Mesenchymal stem cell (in vitro differentiated cells and primary cell): ENCODE data around the gene HCRTR1.

ENCODE experiments used
- DNase-seq: peaks from one replicate; pipeline ENCODE4 v3.0.0-alpha.2; 2013
- H2AFZ ChIP-seq: one replicate; pipeline ENCODE4 v1.6.1; 2013; ENCODE audit warnings: low read depth, mild to moderate bottlenecking, control low read depth, inconsistent platforms, low read length, moderate library complexity
- H2AK5ac ChIP-seq: 2 replicates; pipeline ENCODE4 v1.6.1; 2013; ENCODE audit warnings: low read length, moderate library complexity, mild to moderate bottlenecking, inconsistent platforms; ENCODE audit not compliant: severe bottlenecking
- H2BK120ac ChIP-seq: one replicate; pipeline ENCODE4 v1.6.1; 2013; ENCODE audit warnings: low read depth, mild to moderate bottlenecking, inconsistent platforms, low read length, moderate library complexity
- H2BK12ac ChIP-seq, 2 experiments: one replicate each; pipeline ENCODE4 v1.6.1; 2013; ENCODE audit warnings: inconsistent platforms in 2 of 2, low read length in 2 of 2, mild to moderate bottlenecking in 2 of 2, moderate library complexity in 2 of 2, control low read depth in 1 of 2
- H2BK15ac ChIP-seq: one replicate; pipeline ENCODE4 v1.6.1; 2013; ENCODE audit warnings: mild to moderate bottlenecking, low read depth, inconsistent platforms; ENCODE audit not compliant: poor library complexity, severe bottlenecking
- H2BK5ac ChIP-seq: 2 replicates; pipeline ENCODE4 v1.6.1; 2013; ENCODE audit warnings: low read depth, mild to moderate bottlenecking, low read length, control low read depth, inconsistent platforms; ENCODE audit not compliant: poor library complexity, severe bottlenecking
- H3K14ac ChIP-seq, 2 experiments: one replicate each; pipeline ENCODE4 v1.6.1; 2013; ENCODE audit warnings: inconsistent platforms in 2 of 2, low read length in 2 of 2, control low read depth in 1 of 2, mild to moderate bottlenecking in 1 of 2, moderate library complexity in 1 of 2
- H3K18ac ChIP-seq, 2 experiments: one replicate each; pipeline ENCODE4 v1.6.1; 2013; ENCODE audit warnings: inconsistent platforms in 2 of 2, low read length in 2 of 2, control low read depth in 1 of 2, low read depth in 1 of 2, mild to moderate bottlenecking in 1 of 2
- H3K23ac ChIP-seq, 2 experiments: one replicate each; pipeline ENCODE4 v1.6.1; 2013; ENCODE audit warnings: inconsistent platforms in 2 of 2, low read length in 2 of 2, mild to moderate bottlenecking in 2 of 2, moderate library complexity in 2 of 2, control low read depth in 1 of 2
- H3K27ac ChIP-seq: 2 replicates; pipeline ENCODE4 v1.5.1; 2013; ENCODE audit warnings: mild to moderate bottlenecking, moderate library complexity, low read length, control low read depth, inconsistent platforms; ENCODE audit not compliant: poor library complexity, severe bottlenecking
- H3K27me3 ChIP-seq, 2 experiments: 2 replicates each; pipeline versions ENCODE4 v1.6.1 to v1.7.0; 2013; ENCODE audit warnings: low read length in 2 of 2, mild to moderate bottlenecking in 2 of 2, moderate library complexity in 2 of 2, control low read depth in 1 of 2, inconsistent platforms in 1 of 2; ENCODE audit not compliant: control insufficient read depth in 1 of 2, insufficient read depth in 1 of 2
- H3K36me3 ChIP-seq, 2 experiments: 2 replicates each; pipeline versions ENCODE4 v1.6.1 to v1.7.0; 2013; ENCODE audit warnings: low read length in 2 of 2, control low read depth in 1 of 2, inconsistent platforms in 1 of 2, low read depth in 1 of 2, mild to moderate bottlenecking in 1 of 2; ENCODE audit not compliant: insufficient read depth in 2 of 2, control insufficient read depth in 1 of 2
- H3K4ac ChIP-seq, 2 experiments: one replicate each; pipeline ENCODE4 v1.6.1; 2013; ENCODE audit warnings: inconsistent platforms in 2 of 2, low read length in 2 of 2, mild to moderate bottlenecking in 2 of 2, moderate library complexity in 2 of 2, control low read depth in 1 of 2, low read depth in 1 of 2
- H3K4me1 ChIP-seq: 2 replicates; pipeline ENCODE4 v1.6.1; 2013; ENCODE audit warnings: low read depth, low read length, control low read depth; ENCODE audit not compliant: control insufficient read depth, insufficient read depth
- H3K4me2 ChIP-seq: 2 replicates; pipeline ENCODE4 v1.6.1; 2013; ENCODE audit warnings: low read length, mild to moderate bottlenecking, inconsistent platforms; ENCODE audit not compliant: poor library complexity, severe bottlenecking
- H3K4me3 ChIP-seq, 2 experiments: 2 replicates each; pipeline versions ENCODE4 v1.5.1 to v1.7.0; 2013; ENCODE audit warnings: low read length in 2 of 2, mild to moderate bottlenecking in 2 of 2, control low read depth in 1 of 2, low read depth in 1 of 2; ENCODE audit not compliant: insufficient read depth in 1 of 2
- H3K79me1 ChIP-seq: replicated peaks from 2 replicates; pipeline ENCODE4 v1.6.1; 2013; ENCODE audit warnings: mild to moderate bottlenecking, control low read depth, low read length, inconsistent platforms; ENCODE audit not compliant: poor library complexity, severe bottlenecking
- H3K9ac ChIP-seq: 2 replicates; pipeline ENCODE4 v1.7.0; 2013; ENCODE audit warnings: mild to moderate bottlenecking, low read length, moderate library complexity
- H3K9me3 ChIP-seq: 2 replicates; pipeline ENCODE4 v1.7.0; 2013; ENCODE audit warnings: mild to moderate bottlenecking, low read length; ENCODE audit not compliant: control insufficient read depth
- H4K8ac ChIP-seq: one replicate; pipeline ENCODE4 v1.6.1; 2013; ENCODE audit warnings: inconsistent platforms, mild to moderate bottlenecking, low read length, moderate library complexity
- H4K91ac ChIP-seq: one replicate; pipeline ENCODE4 v1.6.1; 2013; ENCODE audit warnings: mild to moderate bottlenecking, low read length, inconsistent platforms
- WGBS: methylation state at CpG from one replicate; pipeline ENCODE4 v1.1.7; 2013; ENCODE audit warnings: mixed read lengths; 5-methylcytosine and 5-hydroxymethylcytosine counted together

The HCRTR1 gene

DNA sequence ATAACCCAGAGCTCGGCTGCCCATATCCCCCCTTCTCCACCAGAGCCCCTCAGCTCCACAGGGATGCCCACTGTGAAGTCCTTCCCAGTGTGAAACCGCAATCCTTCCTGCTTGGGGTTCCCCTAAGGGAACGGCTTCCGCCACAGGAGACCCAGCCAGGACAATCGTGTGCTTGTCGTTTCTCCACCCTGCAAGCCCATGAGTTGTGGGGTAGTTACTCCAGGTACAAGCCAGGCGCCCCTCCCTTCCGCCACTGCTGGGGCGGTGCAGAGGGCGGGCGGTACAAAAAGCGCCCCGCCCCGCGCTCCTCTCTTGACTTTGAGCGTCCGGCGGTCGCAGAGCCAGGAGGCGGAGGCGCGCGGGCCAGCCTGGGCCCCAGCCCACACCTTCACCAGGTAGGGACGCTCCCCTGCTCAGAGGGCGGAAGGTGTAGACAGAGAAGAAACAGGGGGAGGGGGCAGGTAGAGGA, 41.3 kb upstream of the HCRTR1 start, which contains the start of gene TINAGL1:
Gene TINAGL1, plus strand, starts transcription at position 315 of the 469 bp plus-strand sequence. CDS start 634 bp downstream, outside the sequence.
- H3K4me2 ChIP-seq: peak within 1 kb of the TSS; percentile 72
- H2BK12ac ChIP-seq: no peak within 1 kb of the TSS
- H3K14ac ChIP-seq: no peak within 1 kb of the TSS
- H2BK15ac ChIP-seq: peak within 1 kb of the TSS; percentile 23
- H2BK5ac ChIP-seq: no peak within 1 kb of the TSS
- H3K18ac ChIP-seq: no peak within 1 kb of the TSS
- H3K27ac ChIP-seq: peak within 1 kb of the TSS; percentile 73
- H3K4me1 ChIP-seq: peaks cover 63% of the 10 kb centered on the region
- no peaks in the 10 kb centered on the region for H3K79me1 ChIP-seq
- no peak within 1 kb of the TSS for H2AFZ ChIP-seq
- no peaks in the 10 kb centered on the region for H3K36me3 ChIP-seq
- H3K4ac ChIP-seq: no peak within 1 kb of the TSS
- H3K9ac ChIP-seq: no peak within 1 kb of the TSS
- H4K91ac ChIP-seq: no peak within 1 kb of the TSS
- H2AK5ac ChIP-seq: peak within 1 kb of the TSS; percentile 52
- WGBS: 8% methylated on average over 25 of the region's 25 CpGs
- H3K9me3 ChIP-seq: no peaks in the 10 kb centered on the region
- H4K8ac ChIP-seq: peak within 1 kb of the TSS; percentile 39
- H3K23ac ChIP-seq: no peak within 1 kb of the TSS
- peaks cover 0 to 3% of the 10 kb centered on the region in 2 experiments for H3K27me3 ChIP-seq
- peak; percentile 32 for DNase-seq
- H2BK120ac ChIP-seq: no peak within 1 kb of the TSS
- H3K4me3 ChIP-seq: peak within 1 kb of the TSS in 1 of 2 experiments; percentile 54

- H3K23ac ChIP-seq: no peak overlapping the region
- no peak overlapping the region for H3K9ac ChIP-seq
- no peak for DNase-seq
- no peak overlapping the region for H2AFZ ChIP-seq
- 91% methylated on average over 27 of the region's 27 CpGs for WGBS
- H3K79me1 ChIP-seq: no peaks in the 10 kb centered on the region
- H3K9me3 ChIP-seq: no peaks in the 10 kb centered on the region
- no peaks in the 10 kb centered on the region for H3K36me3 ChIP-seq
- peak overlapping the region; percentile 13 for H3K27ac ChIP-seq
- H3K4me1 ChIP-seq: peaks cover 64% of the 10 kb centered on the region
- no peak overlapping the region for H4K8ac ChIP-seq
- H3K27me3 ChIP-seq: peaks cover 0 to 3% of the 10 kb centered on the region in 2 experiments
- H2AK5ac ChIP-seq: peak overlapping the region; percentile 25
- H3K14ac ChIP-seq: no peak overlapping the region
- H3K18ac ChIP-seq: no peak overlapping the region
- H3K4me3 ChIP-seq: peak overlapping the region in 1 of 2 experiments; percentile 54
- no peak overlapping the region for H2BK120ac ChIP-seq
- no peak overlapping the region for H2BK5ac ChIP-seq
- H3K4ac ChIP-seq: no peak overlapping the region
- H2BK15ac ChIP-seq: peak overlapping the region; percentile 23
- peak overlapping the region; percentile 72 for H3K4me2 ChIP-seq
- no peak overlapping the region for H2BK12ac ChIP-seq
- no peak overlapping the region for H4K91ac ChIP-seq
Observed at GRCh38 chr1:31576743-31577455, 40.6 kb upstream of the HCRTR1 start.

- Histone ChIP-seq H2BK12ac (no peak overlapping the region), H3K9me3 (no peaks in the 10 kb centered on the region), H3K27me3 (peaks cover 0 to 3% of the 10 kb centered on the region in 2 experiments), H3K18ac (no peak overlapping the region), H3K4me2 (peak overlapping the region; percentile 72), H4K91ac (no peak overlapping the region), H2AFZ (no peak overlapping the region), H2AK5ac (peak overlapping the region; percentile 25), H2BK5ac (no peak overlapping the region), H2BK15ac (no peak overlapping the region), H3K4ac (no peak overlapping the region), H3K27ac (no peak overlapping the region), H3K36me3 (peaks cover 0 to 4% of the 10 kb centered on the region in 2 experiments), H3K4me1 (peaks cover 69% of the 10 kb centered on the region), H3K4me3 (peak overlapping the region in 1 of 2 experiments; percentile 54), H3K79me1 (no peaks in the 10 kb centered on the region), H2BK120ac (no peak overlapping the region), H3K23ac (no peak overlapping the region), H3K9ac (no peak overlapping the region), H3K14ac (no peak overlapping the region), H4K8ac (no peak overlapping the region)
- DNase-seq: no peak
- 88% methylated on average over 5 of the region's 6 CpGs for WGBS
Observed at GRCh38 chr1:31577515-31578192, 39.8 kb upstream of the HCRTR1 start.

- Histone ChIP-seq H3K27me3 (peaks cover 0 to 3% of the 10 kb centered on the region in 2 experiments), H2AK5ac (peak overlapping the region; percentile 15), H3K79me1 (peaks cover 3% of the 10 kb centered on the region), H3K14ac (no peak overlapping the region), H3K36me3 (peaks cover 0 to 17% of the 10 kb centered on the region in 2 experiments), H3K9ac (no peak overlapping the region), H2BK12ac (no peak overlapping the region), H3K23ac (no peak overlapping the region), H2BK15ac (no peak overlapping the region), H2BK120ac (no peak overlapping the region), H3K4ac (no peak overlapping the region), H3K9me3 (no peaks in the 10 kb centered on the region), H3K4me3 (no peak overlapping the region), H3K18ac (no peak overlapping the region), H2AFZ (no peak overlapping the region), H3K4me1 (peaks cover 73% of the 10 kb centered on the region), H4K91ac (no peak overlapping the region), H3K27ac (peak overlapping the region; percentile 77), H2BK5ac (no peak overlapping the region), H4K8ac (no peak overlapping the region), H3K4me2 (peak overlapping the region; percentile 23)
- WGBS: no CpG with 5 or more reads among the region's 5 CpGs
- no peak for DNase-seq
Observed at GRCh38 chr1:31579374-31579773, 38.1 kb upstream of the HCRTR1 start.
